Endodermal cell (in vitro differentiated cells): ENCODE measurements around the gene FAM186B. TPM values are rescaled to one million over a fixed set of nuclear protein-coding genes. Genes with fewer than 3 reads are reported as not detected.

Experiments used
- DNase-seq: peaks from one replicate; pipeline ENCODE4 v3.0.0-alpha.2; 2017
- H3K27ac ChIP-seq: 2 replicates; pipeline ENCODE4 v1.5.1; 2013; ENCODE audit warnings: mild to moderate bottlenecking, low read depth, low read length, moderate library complexity
- H3K27me3 ChIP-seq: 2 replicates; pipeline ENCODE4 v1.6.1; 2013; ENCODE audit warnings: mild to moderate bottlenecking, low read length, moderate library complexity; ENCODE audit not compliant: insufficient read depth, control insufficient read depth, poor library complexity, severe bottlenecking
- H3K36me3 ChIP-seq: 2 replicates; pipeline ENCODE4 v1.7.0; 2013; ENCODE audit warnings: mild to moderate bottlenecking, low read length, moderate library complexity; ENCODE audit not compliant: control insufficient read depth, insufficient read depth
- H3K4me1 ChIP-seq: one replicate; pipeline ENCODE4 v1.7.0; 2013; ENCODE audit warnings: low read length; ENCODE audit not compliant: control insufficient read depth, insufficient read depth
- H3K4me3 ChIP-seq: 2 replicates; pipeline ENCODE4 v1.5.1; 2013; ENCODE audit warnings: mild to moderate bottlenecking, low read length, moderate library complexity
- H3K9ac ChIP-seq: 2 replicates; pipeline ENCODE4 v1.6.1; 2013; ENCODE audit warnings: mild to moderate bottlenecking, low read length, moderate library complexity; ENCODE audit not compliant: poor library complexity, severe bottlenecking; ENCODE audit errors: extremely low read depth
- H3K9me3 ChIP-seq: 2 replicates; pipeline ENCODE4 v1.6.1; 2013; ENCODE audit warnings: mild to moderate bottlenecking, low read length, moderate library complexity; ENCODE audit not compliant: control insufficient read depth
- H3K27ac Mint-ChIP-seq: 2 replicates; pipeline ENCODE4 v1.8.0; 2020; ENCODE audit warnings: mixed read lengths
- H3K27me3 Mint-ChIP-seq: 2 replicates; pipeline ENCODE4 v1.8.0; 2021; ENCODE audit warnings: mild to moderate bottlenecking, mixed read lengths; ENCODE audit not compliant: insufficient read depth
- H3K36me3 Mint-ChIP-seq: 2 replicates; pipeline ENCODE4 v1.8.0; 2020; ENCODE audit warnings: low read depth, mixed read lengths
- H3K4me1 Mint-ChIP-seq: 2 replicates; pipeline ENCODE4 v1.8.0; 2020; ENCODE audit warnings: mixed read lengths
- H3K4me3 Mint-ChIP-seq: 2 replicates; pipeline ENCODE4 v1.8.0; 2020; ENCODE audit warnings: mild to moderate bottlenecking, moderate library complexity, mixed read lengths
- H3K9me3 Mint-ChIP-seq: 2 replicates; pipeline ENCODE4 v1.8.0; 2020; ENCODE audit warnings: mild to moderate bottlenecking, mixed read lengths
- CTCF ChIP-seq: fragments of 200-600 bp; sonication (generic); conservative IDR thresholded peaks from 2 replicates; pipeline ENCODE4 v1.5.0; 2021; ENCODE audit warnings: antibody characterized with exemption, mild to moderate bottlenecking
- WGBS, 2 experiments: methylation state at CpG; one replicate each; pipeline versions ENCODE4 v1.1.5 to v1.1.7; 2013; ENCODE audit warnings: missing lambda C conversion rate in 2 of 2, mixed read lengths in 1 of 2; ENCODE audit not compliant: insufficient coverage in 1 of 2, insufficient read length in 1 of 2; 5-methylcytosine and 5-hydroxymethylcytosine counted together
- total RNA-seq, 2 donors: library from RNA; stranded (reverse); fragmentation: NEBNext Ultra II Directional in 1 of 2; extraction: Animal tissue kit (Norgen Biotek cat#: 25700) in 1 of 2; gene quantifications; 2 replicates in 1 of 2; 3 replicates in 1 of 2; pipeline ENCODE4 v1.2.1, GENCODE V29; 2021

Gene FAM186B
- total RNA-seq, 2 donors from 2014 or later, result 0.22 to 0.26 TPM

GRCh38 chr12:49541911-49542505 lies 63.4 kb downstream of the FAM186B start:
- DNase-seq, result peak; percentile 48
- Mint-ChIP-seq H3K4me3 (no peak overlapping the region), H3K36me3 (no peaks in the 10 kb centered on the region), H3K27me3 (peaks cover 95% of the 10 kb centered on the region), H3K4me1 (peaks cover 17% of the 10 kb centered on the region), H3K27ac (no peak overlapping the region), H3K9me3 (no peaks in the 10 kb centered on the region)
- no peaks in the 10 kb centered on the region for H3K36me3 ChIP-seq
- 86 to 87% methylated on average over 6 to 7 of the region's 7 CpGs for WGBS, 2 experiments
- H3K9me3 ChIP-seq, result no peaks in the 10 kb centered on the region
- no peak for TF ChIP-seq CTCF
- H3K27me3 ChIP-seq, result peaks cover 96% of the 10 kb centered on the region
- no peaks in the 10 kb centered on the region for H3K4me1 ChIP-seq
- no peak overlapping the region for H3K9ac ChIP-seq
- H3K27ac ChIP-seq, result no peak overlapping the region
- H3K4me3 ChIP-seq, result no peak overlapping the region

GRCh38 chr12:49541140-49541861 lies 64.1 kb downstream of the FAM186B start:
- Histone ChIP-seq H3K4me3 (no peak overlapping the region), H3K36me3 (no peaks in the 10 kb centered on the region), H3K9me3 (no peaks in the 10 kb centered on the region), H3K4me1 (no peaks in the 10 kb centered on the region), H3K27ac (no peak overlapping the region), H3K27me3 (peaks cover 98% of the 10 kb centered on the region), H3K9ac (no peak overlapping the region)
- TF ChIP-seq CTCF, result no peak
- H3K27me3 Mint-ChIP-seq, result peaks cover 95% of the 10 kb centered on the region
- H3K9me3 Mint-ChIP-seq, result no peaks in the 10 kb centered on the region
- no peak overlapping the region for H3K4me3 Mint-ChIP-seq
- peak; percentile 53 for DNase-seq
- no peaks in the 10 kb centered on the region for H3K36me3 Mint-ChIP-seq
- H3K27ac Mint-ChIP-seq, result no peak overlapping the region
- H3K4me1 Mint-ChIP-seq, result peaks cover 17% of the 10 kb centered on the region
- 82 to 87% methylated on average over 11 to 18 of the region's 18 CpGs for WGBS, 2 experiments

DNA sequence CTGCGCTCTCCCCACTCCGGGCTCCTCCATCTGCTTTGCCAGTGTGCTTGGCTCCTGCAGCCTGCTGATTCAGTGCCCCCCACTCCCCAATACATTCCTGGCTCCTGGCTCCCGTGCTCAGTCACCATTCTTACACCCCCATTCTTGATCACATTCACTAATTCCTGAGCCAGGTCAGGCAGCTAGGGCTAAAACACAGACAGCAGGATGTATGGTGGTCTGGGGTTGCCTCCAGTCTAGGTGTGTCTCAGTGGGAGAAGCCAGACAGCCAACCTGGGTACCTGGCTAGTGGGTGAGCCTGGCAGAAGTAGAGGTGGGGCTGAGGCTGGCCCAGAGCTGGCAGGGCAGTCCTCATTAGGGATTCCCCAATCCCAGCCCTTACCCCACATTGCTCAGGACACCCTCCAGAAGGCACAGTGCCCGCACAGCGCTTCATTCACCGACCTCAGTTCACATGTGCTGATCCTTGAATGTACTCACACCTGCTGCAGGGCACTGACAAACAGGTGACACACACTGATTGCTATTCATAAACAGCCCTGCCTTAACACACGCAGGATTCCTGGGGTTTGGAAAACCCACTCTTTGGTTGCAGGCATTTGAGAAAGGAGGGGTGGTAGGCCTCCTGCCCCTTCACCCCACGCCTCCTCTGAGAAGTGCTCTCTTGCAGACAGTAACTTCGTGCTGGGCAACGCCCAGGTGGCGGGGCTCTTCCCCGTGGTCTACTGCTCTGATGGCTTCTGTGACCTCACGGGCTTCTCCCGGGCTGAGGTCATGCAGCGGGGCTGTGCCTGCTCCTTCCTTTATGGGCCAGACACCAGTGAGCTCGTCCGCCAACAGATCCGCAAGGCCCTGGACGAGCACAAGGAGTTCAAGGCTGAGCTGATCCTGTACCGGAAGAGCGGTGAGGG lies 65.0 kb downstream of the FAM186B start:
- Histone ChIP-seq H3K36me3 (no peaks in the 10 kb centered on the region), H3K27me3 (peaks cover 98% of the 10 kb centered on the region), H3K4me1 (no peaks in the 10 kb centered on the region), H3K9ac (no peak overlapping the region), H3K4me3 (no peak overlapping the region), H3K9me3 (no peaks in the 10 kb centered on the region), H3K27ac (no peak overlapping the region)
- WGBS, 2 experiments, result 65 to 67% methylated on average over 19 to 21 of the region's 21 CpGs
- Mint-ChIP-seq H3K36me3 (no peaks in the 10 kb centered on the region), H3K27me3 (peaks cover 95% of the 10 kb centered on the region), H3K9me3 (no peaks in the 10 kb centered on the region), H3K4me1 (peaks cover 15% of the 10 kb centered on the region), H3K27ac (no peak overlapping the region), H3K4me3 (peak overlapping the region; percentile 38)
- peak; percentile 65 for DNase-seq
- no peak for TF ChIP-seq CTCF
